ENCODE results near the gene WSCD1. TPM values are rescaled to one million over a fixed set of nuclear protein-coding genes. Genes with fewer than 3 reads are reported as not detected.

WSCD1 gene
- polyA plus RNA-seq, 1 donor: 40.3 TPM

GRCh38 chr17:6159541-6160231 lies 89.5 kb downstream of the WSCD1 start:
- no peak for DNase-seq (ENCODE audit: low read depth)

- no peak for DNase-seq (ENCODE audit: low read depth)
Measured at GRCh38 chr17:6160232-6160555, 90.0 kb downstream of the WSCD1 start.

- DNase-seq (ENCODE audit: low read depth): no peak
Measured at GRCh38 chr17:6160911-6161855, 91.0 kb downstream of the WSCD1 start.

GRCh38 chr17:6162216-6162615 lies 92.0 kb downstream of the WSCD1 start:
- DNase-seq (ENCODE audit: low read depth): no peak

- DNase-seq (ENCODE audit: low read depth): no peak
Measured at GRCh38 chr17:6162892-6163291, 92.7 kb downstream of the WSCD1 start.

GRCh38 chr17:6163612-6164333 lies 93.6 kb downstream of the WSCD1 start:
- DNase-seq (ENCODE audit: low read depth): no peak

- DNase-seq (ENCODE audit: low read depth): no peak
Measured at GRCh38 chr17:6164996-6165395, 94.8 kb downstream of the WSCD1 start.

- DNase-seq (ENCODE audit: low read depth): no peak
Measured at GRCh38 chr17:6165806-6166205, 95.6 kb downstream of the WSCD1 start.

GRCh38 chr17:6166492-6167179 lies 96.5 kb downstream of the WSCD1 start:
- no peak for DNase-seq (ENCODE audit: low read depth)

- no peak for DNase-seq (ENCODE audit: low read depth)
Measured at GRCh38 chr17:6168296-6168695, 98.1 kb downstream of the WSCD1 start.

GRCh38 chr17:6170349-6170748 lies 100.2 kb downstream of the WSCD1 start:
- DNase-seq (ENCODE audit: low read depth): no peak

- no peak for DNase-seq (ENCODE audit: low read depth)
Measured at GRCh38 chr17:6172642-6173330, 102.6 kb downstream of the WSCD1 start.

- DNase-seq (ENCODE audit: low read depth): no peak
Measured at GRCh38 chr17:6173653-6174052, 103.5 kb downstream of the WSCD1 start.

All from forelimb muscle (tissue), 1 donor.